Heart left ventricle (tissue), 16 donors: ENCODE data around the gene ILF2. TPM values are rescaled to one million over a fixed set of nuclear protein-coding genes. Genes with fewer than 3 reads are reported as not detected.

Experiments
- ATAC-seq, 4 donors: fragments of 200-7000 bp; cut with Tn5 transposase; one replicate each; pipeline ENCODE4 v1.9.1; 2020 to 2022; ENCODE audit warnings: moderate library complexity in 4 of 4, mild to moderate bottlenecking in 3 of 4, moderate number of reproducible peaks in 1 of 4
- DNase-seq, 5 donors: peaks; one replicate each; pipeline ENCODE4 v3.0.0-alpha.2; 2020
- H3K27ac ChIP-seq, 12 donors: fragments of 200-600 bp; sonication (generic) in 4 of 12; one replicate each; pipeline versions ENCODE4 v1.5.0 to v1.8.0; 2016 to 2022; ENCODE audit warnings: mild to moderate bottlenecking in 2 of 12
- H3K27me3 ChIP-seq, 9 donors: fragments of 200-600 bp; sonication (generic) in 2 of 9; one replicate each; pipeline versions ENCODE4 v1.5.1 to v1.8.0; 2016 to 2022; ENCODE audit warnings: mild to moderate bottlenecking in 3 of 9
- H3K36me3 ChIP-seq, 9 donors: fragments of 200-600 bp; sonication (generic) in 2 of 9; one replicate each; pipeline versions ENCODE4 v1.5.0 to v1.8.0; 2018 to 2022; ENCODE audit warnings: mild to moderate bottlenecking in 2 of 9
- H3K4me1 ChIP-seq, 12 donors: fragments of 200-600 bp; sonication (generic) in 4 of 12; one replicate each; pipeline versions ENCODE4 v1.5.0 to v1.8.0; 2016 to 2022; ENCODE audit warnings: mild to moderate bottlenecking in 3 of 12
- H3K4me3 ChIP-seq, 12 donors: fragments of 200-600 bp; sonication (generic) in 4 of 12; one replicate each; pipeline versions ENCODE4 v1.5.0 to v1.8.0; 2017 to 2022; ENCODE audit warnings: mild to moderate bottlenecking in 9 of 12, moderate library complexity in 4 of 12
- H3K9me3 ChIP-seq, 12 donors: fragments of 200-600 bp; sonication (generic) in 4 of 12; one replicate each; pipeline versions ENCODE4 v1.5.0 to v1.8.0; 2016 to 2022; ENCODE audit warnings: mild to moderate bottlenecking in 1 of 12
- POLR2A ChIP-seq, 2 donors: fragments of 450-650 bp; IDR thresholded peaks; one replicate each; pipeline ENCODE4 v1.6.1; 2017; ENCODE audit warnings: antibody characterized with exemption in 2 of 2, mild to moderate bottlenecking in 2 of 2, moderate library complexity in 2 of 2
- WGBS, 4 donors: extraction: QIAGEN DNeasy Blood & Tissue Kit in 2 of 4; methylation state at CpG; one replicate each; pipeline versions ENCODE4 v1.1.5 to v1.1.7; 2013 to 2018; 5-methylcytosine and 5-hydroxymethylcytosine counted together
- intact Hi-C, 10 donors: fragments of 100-400 bp; cut with DNase I; formaldehyde crosslinking; loops; one replicate each; pipeline versions ENCODE4 v1.11.1 to v1.14.2; 2022
- polyA plus RNA-seq, 2 donors: library from polyadenylated mRNA; stranded (reverse); fragments of 200-250 nt; gene quantifications; one replicate each; pipeline ENCODE4 v1.2.3, GENCODE V29; 2013
- total RNA-seq, 9 donors: library from RNA; depleted of rRNA in 2 of 9; stranded (reverse); fragments of >200 nt in 2 of 9; fragmentation: NEBNext Ultra II Directional in 3 of 9; extraction: Animal tissue kit (Norgen Biotek cat#: 25700) in 3 of 9; gene quantifications; one replicate each; pipeline versions ENCODE4 v1.1.0 to v1.2.4, GENCODE V29; 2016 to 2023
- TF ChIP-seq, protein P1 (sequence below), 12 donors: fragments of 200-600 bp; sonication (generic) in 4 of 12; IDR thresholded peaks; one replicate each; pipeline versions ENCODE4 v1.5.0 to v1.8.0; 2018 to 2022; ENCODE audit warnings: antibody characterized with exemption in 12 of 12, mild to moderate bottlenecking in 5 of 12
- donor health status: ischemic (EF 13 %, LVEDD 7.1; RV severe dilation, severe dysfunction).
- donor health status: healthy with polysubstance abuse.
- donor health status: DM: no; HTN: yes; CAD: no.
- donor health status: DM: no; HTN: no; CAD: no.
- donor health status: ischemic (EF 25% LVEDD 6.9; RV normal size, moderate dysfunction).
- donor health status: ischemic (EF 25% LVEDD 5.7; RV mildly dilated, moderate dysfunction).
- donor health status: healthy.
- donor health status: DM: yes; HTN: yes; CAD: no.
- donor health status: ischemic (EF 35%, LVEDD 5.7; RV mildly dilated, moderate dysfunction).
- donor health status: nonischemic (EF 11% LVEDD 7.7; RV severe dilation, severe dysfunction).
- donor health status: DM: yes; HTN: yes; CAD: no.
- donor health status: PGD.
- donor health status: ischemic (EF 29% LVEDD 5.4; RV normal size, mild dysfunction).
- donor health status: nonischemic (EF 23%, LVEDD 6.1; RV moderate dilation, normal function).

The ILF2 gene
- total and polyA plus RNA-seq, 11 donors: 22.1 to 163 (median 74.2) TPM

DNA sequence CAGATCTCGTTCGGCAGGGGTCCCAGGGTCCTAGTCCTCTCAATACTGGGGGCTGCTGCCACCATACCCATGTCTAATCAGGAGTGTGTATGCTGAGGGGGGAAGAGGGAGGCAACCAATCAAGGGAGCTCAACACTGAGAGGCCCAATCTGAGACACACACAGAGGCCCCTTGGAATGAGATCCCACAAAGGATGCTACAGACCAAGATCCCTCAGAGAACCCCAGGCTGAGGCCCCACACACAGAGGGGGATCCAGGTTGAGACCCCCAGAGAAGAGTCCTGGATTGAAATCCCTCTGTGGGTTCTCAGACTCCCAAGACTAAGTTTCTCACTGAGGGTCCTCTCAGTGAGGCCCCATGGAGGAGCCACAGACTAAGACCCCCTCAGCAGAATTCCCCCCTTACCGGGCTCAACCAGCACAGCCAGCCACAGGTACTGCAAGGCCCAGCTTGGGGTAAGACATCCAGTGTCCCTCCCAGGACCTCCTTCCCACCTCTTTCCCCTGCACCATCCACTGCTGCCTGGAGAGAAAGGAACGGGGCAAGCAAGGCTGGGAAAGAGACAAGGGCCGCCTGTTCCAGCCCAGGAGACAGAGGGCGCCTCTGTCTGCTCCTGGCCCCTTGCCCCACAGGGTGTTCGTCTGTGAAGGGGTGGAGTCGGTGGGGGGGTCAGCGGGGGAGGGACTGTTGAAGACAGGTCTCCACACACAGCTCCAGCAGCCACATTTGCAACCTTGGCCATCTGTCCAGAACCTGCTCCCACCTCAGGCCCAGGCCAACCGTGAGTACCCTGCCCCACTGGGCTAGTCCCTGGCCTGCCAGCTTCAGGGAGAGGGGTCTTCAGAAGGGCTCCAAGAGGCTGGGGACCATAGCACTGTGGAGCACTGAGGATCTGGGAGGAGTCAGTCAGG lies 42.8 kb downstream of the ILF2 start, which contains the start of gene S100A1:
Gene S100A1, plus strand, starts transcription at position 720 of the 912 bp plus-strand sequence. CDS start 2,088 bp downstream, outside the sequence.
- TF ChIP-seq, protein P1, sequence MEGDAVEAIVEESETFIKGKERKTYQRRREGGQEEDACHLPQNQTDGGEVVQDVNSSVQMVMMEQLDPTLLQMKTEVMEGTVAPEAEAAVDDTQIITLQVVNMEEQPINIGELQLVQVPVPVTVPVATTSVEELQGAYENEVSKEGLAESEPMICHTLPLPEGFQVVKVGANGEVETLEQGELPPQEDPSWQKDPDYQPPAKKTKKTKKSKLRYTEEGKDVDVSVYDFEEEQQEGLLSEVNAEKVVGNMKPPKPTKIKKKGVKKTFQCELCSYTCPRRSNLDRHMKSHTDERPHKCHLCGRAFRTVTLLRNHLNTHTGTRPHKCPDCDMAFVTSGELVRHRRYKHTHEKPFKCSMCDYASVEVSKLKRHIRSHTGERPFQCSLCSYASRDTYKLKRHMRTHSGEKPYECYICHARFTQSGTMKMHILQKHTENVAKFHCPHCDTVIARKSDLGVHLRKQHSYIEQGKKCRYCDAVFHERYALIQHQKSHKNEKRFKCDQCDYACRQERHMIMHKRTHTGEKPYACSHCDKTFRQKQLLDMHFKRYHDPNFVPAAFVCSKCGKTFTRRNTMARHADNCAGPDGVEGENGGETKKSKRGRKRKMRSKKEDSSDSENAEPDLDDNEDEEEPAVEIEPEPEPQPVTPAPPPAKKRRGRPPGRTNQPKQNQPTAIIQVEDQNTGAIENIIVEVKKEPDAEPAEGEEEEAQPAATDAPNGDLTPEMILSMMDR (IDR thresholded peaks at IDR 0.05): peak in 3 of 12 donors; percentile 29 to 49 (median 31)
- TF ChIP-seq POLR2A (IDR thresholded peaks at IDR 0.05): no peak
- 35 to 55% (median 45%) methylated on average over 4 to 10 of the region's 10 CpGs for WGBS, 4 donors
- peak within 1 kb of the TSS; percentile 38 to 87 (median 62) for H3K4me3 ChIP-seq
- H3K9me3 ChIP-seq: no peaks in the 10 kb centered on the region
- peak within 1 kb of the TSS; percentile 84 to 97 (median 94) for H3K27ac ChIP-seq
- H3K4me1 ChIP-seq: peaks cover 1 to 71% (median 49%) of the 10 kb centered on the region in 12 donors
- peak; percentile 77 to 87 (median 82) for DNase-seq
- intact Hi-C loops: loop anchor here in 1 of 10 donors (2.0 kb wide), 1 partner anchor 43 kb away; the partner anchor contains the start of gene ILF2
- peaks cover 0 to 24% (median 8%) of the 10 kb centered on the region in 9 donors for H3K36me3 ChIP-seq
- H3K27me3 ChIP-seq: no peaks in the 10 kb centered on the region
- peak; percentile 45 to 72 (median 58) for ATAC-seq

- intact Hi-C loops: no loop called here
- DNase-seq (peak; percentile 82 to 88 (median 86)), ATAC-seq (peak; percentile 29 to 68 (median 64))
- Histone ChIP-seq H3K4me1 (peaks cover 0 to 67% (median 45%) of the 10 kb centered on the region in 12 donors), H3K9me3 (no peaks in the 10 kb centered on the region), H3K36me3 (peaks cover 0 to 32% (median 11%) of the 10 kb centered on the region in 9 donors), H3K27me3 (no peaks in the 10 kb centered on the region), H3K27ac (peak within 1 kb of the TSS; percentile 84 to 97 (median 94)), H3K4me3 (peak within 1 kb of the TSS; percentile 38 to 87 (median 62))
- WGBS, 4 donors: 4 to 11% (median 6%) methylated on average over 21 to 28 of the region's 28 CpGs
- TF ChIP-seq, protein P1 (IDR thresholded peaks at IDR 0.05): peak in 10 of 12 donors; percentile 34 to 72 (median 56)
- TF ChIP-seq POLR2A (IDR thresholded peaks at IDR 0.05): peak in 1 of 2 donors; percentile 50
Measured at GRCh38 chr1:153626904-153627714, 43.7 kb downstream of the ILF2 start, which contains the start of gene S100A13. S100A13 (minus strand) TSS chr1:153627505; CDS start chr1:153626472, 1,033 bp downstream.

DNA sequence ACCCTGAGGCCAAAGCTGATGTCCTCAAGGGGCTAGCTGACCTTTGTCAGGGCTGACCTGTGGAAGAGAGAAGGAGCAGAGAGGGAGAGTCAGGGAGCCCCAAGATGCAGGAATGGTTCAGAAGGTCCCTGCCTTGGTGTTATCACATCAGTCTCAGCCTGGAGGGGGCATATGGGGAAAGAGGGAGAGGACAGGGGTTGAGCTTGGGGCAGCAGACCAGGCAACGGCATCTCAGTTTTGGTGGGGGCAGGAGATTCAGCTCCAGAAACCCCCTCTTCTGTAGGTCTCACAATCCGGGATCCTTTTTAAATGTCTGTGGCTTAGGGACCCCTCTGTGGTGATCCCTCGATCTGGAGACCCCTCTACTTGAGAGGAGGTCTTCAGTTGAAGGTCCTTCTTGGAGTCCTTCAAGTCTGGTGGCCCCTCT lies 44.3 kb downstream of the ILF2 start:
- H3K9me3 ChIP-seq: no peaks in the 10 kb centered on the region
- H3K4me3 ChIP-seq: peak overlapping the region; percentile 38 to 87 (median 62)
- peaks cover 0 to 36% (median 12%) of the 10 kb centered on the region in 9 donors for H3K36me3 ChIP-seq
- ATAC-seq (no peak), DNase-seq (no peak)
- WGBS, 4 donors: 55 to 80% (median 59%) methylated on average over 3 of the region's 3 CpGs
- no peaks in the 10 kb centered on the region for H3K27me3 ChIP-seq
- peak overlapping the region; percentile 84 to 97 (median 94) for H3K27ac ChIP-seq
- TF ChIP-seq, protein P1 (IDR thresholded peaks at IDR 0.05): no peak
- TF ChIP-seq POLR2A (IDR thresholded peaks at IDR 0.05): no peak
- intact Hi-C loops: no loop called here
- H3K4me1 ChIP-seq: peaks cover 0 to 67% (median 42%) of the 10 kb centered on the region in 12 donors
